DND-41 (cell line): ENCODE results near the gene SYCP2L.

ENCODE experiments used
- ATAC-seq: fragments of 200-7000 bp; cut with Tn5 transposase; 3 replicates; pipeline ENCODE4 v1.9.1; 2021; ENCODE audit warnings: low read depth; ENCODE audit not compliant: insufficient read depth
- DNase-seq: peaks from one replicate; pipeline ENCODE4 v3.0.0-alpha.2; 2020
- H2AFZ ChIP-seq: 2 replicates; pipeline ENCODE4 v1.6.0; 2012; ENCODE audit warnings: low read depth, low read length
- H3K27ac ChIP-seq: 2 replicates; pipeline ENCODE4 v1.5.1; 2012; ENCODE audit warnings: low read length, inconsistent platforms
- H3K27me3 ChIP-seq: fragments of 200-600 bp; sonication (generic); 2 replicates; pipeline ENCODE4 v1.6.0; 2012; ENCODE audit warnings: low read length, mild to moderate bottlenecking, inconsistent platforms; ENCODE audit not compliant: insufficient read depth, poor library complexity
- H3K36me3 ChIP-seq: 2 replicates; pipeline ENCODE4 v1.5.1; 2012; ENCODE audit warnings: low read length, inconsistent platforms; ENCODE audit not compliant: insufficient read depth
- H3K4me1 ChIP-seq: 2 replicates; pipeline ENCODE4 v1.5.1; 2012; ENCODE audit warnings: mild to moderate bottlenecking, low read length; ENCODE audit not compliant: insufficient read depth
- H3K4me2 ChIP-seq: 2 replicates; pipeline ENCODE4 v1.6.0; 2012; ENCODE audit warnings: mild to moderate bottlenecking, moderate library complexity, low read length, inconsistent platforms; ENCODE audit not compliant: insufficient read depth
- H3K4me3 ChIP-seq, 2 experiments: fragments of 200-600 bp in 1 of 2; shearing (Covaris generic) in 1 of 2; 2 replicates each; pipeline ENCODE4 v1.5.1; 2012 to 2016; ENCODE audit warnings: inconsistent platforms in 2 of 2, low read length in 2 of 2, mild to moderate bottlenecking in 2 of 2, low read depth in 1 of 2, moderate library complexity in 1 of 2
- H3K79me2 ChIP-seq: 2 replicates; pipeline ENCODE4 v1.6.0; 2012; ENCODE audit warnings: low read length, inconsistent platforms; ENCODE audit not compliant: insufficient read depth
- H3K9ac ChIP-seq: 2 replicates; pipeline ENCODE4 v1.6.0; 2012; ENCODE audit warnings: low read depth, mild to moderate bottlenecking, inconsistent platforms, low read length, moderate library complexity
- H3K9me3 ChIP-seq: 2 replicates; pipeline ENCODE4 v1.5.1; 2012; ENCODE audit warnings: low read length, moderate library complexity, mild to moderate bottlenecking, inconsistent platforms; ENCODE audit not compliant: insufficient read depth, severe bottlenecking
- H4K20me1 ChIP-seq: 2 replicates; pipeline ENCODE4 v1.6.0; 2012; ENCODE audit warnings: low read length; ENCODE audit not compliant: insufficient read depth
- CTCF ChIP-seq: IDR thresholded peaks from 2 replicates; pipeline ENCODE4 v1.5.1; 2012; ENCODE audit warnings: borderline replicate concordance, low read length, moderate library complexity, mild to moderate bottlenecking; ENCODE audit not compliant: poor library complexity, severe bottlenecking; ENCODE audit errors: extremely low read depth
- EZH2 ChIP-seq: IDR thresholded peaks from 3 replicates; pipeline ENCODE4 v1.6.1; 2012; ENCODE audit warnings: borderline replicate concordance, low read depth, mild to moderate bottlenecking, moderate library complexity, low read length, inconsistent platforms; ENCODE audit not compliant: severe bottlenecking

The SYCP2L gene

GRCh38 chr6:10956776-10957175 is 69.9 kb downstream of the SYCP2L start:
- H2AFZ ChIP-seq: no peak overlapping the region
- H3K27me3 ChIP-seq: no peaks in the 10 kb centered on the region
- H3K79me2 ChIP-seq: no peaks in the 10 kb centered on the region
- no peaks in the 10 kb centered on the region for H3K9me3 ChIP-seq
- H3K36me3 ChIP-seq: no peaks in the 10 kb centered on the region
- no peak overlapping the region for H3K4me2 ChIP-seq
- no peak for TF ChIP-seq EZH2
- TF ChIP-seq CTCF: no peak
- H3K9ac ChIP-seq: no peak overlapping the region
- no peak for DNase-seq
- H3K27ac ChIP-seq: no peak overlapping the region
- no peaks in the 10 kb centered on the region for H3K4me1 ChIP-seq
- H4K20me1 ChIP-seq: no peaks in the 10 kb centered on the region
- no peak for ATAC-seq
- H3K4me3 ChIP-seq: no peak overlapping the region

- DNase-seq: no peak
- Histone ChIP-seq H4K20me1 (no peaks in the 10 kb centered on the region), H2AFZ (no peak overlapping the region), H3K4me1 (no peaks in the 10 kb centered on the region), H3K27me3 (no peaks in the 10 kb centered on the region), H3K4me3 (no peak overlapping the region), H3K79me2 (no peaks in the 10 kb centered on the region), H3K9ac (no peak overlapping the region), H3K4me2 (no peak overlapping the region), H3K36me3 (no peaks in the 10 kb centered on the region), H3K27ac (no peak overlapping the region), H3K9me3 (no peaks in the 10 kb centered on the region)
- TF ChIP-seq CTCF (no peak), EZH2 (no peak)
- no peak for ATAC-seq
Observed at GRCh38 chr6:10957414-10957886, 70.6 kb downstream of the SYCP2L start.

- no peaks in the 10 kb centered on the region for H3K36me3 ChIP-seq
- TF ChIP-seq EZH2 (no peak), CTCF (no peak)
- H4K20me1 ChIP-seq: no peaks in the 10 kb centered on the region
- no peaks in the 10 kb centered on the region for H3K27me3 ChIP-seq
- no peak overlapping the region for H3K27ac ChIP-seq
- H3K9ac ChIP-seq: no peak overlapping the region
- H3K4me2 ChIP-seq: no peak overlapping the region
- no peak overlapping the region for H3K4me3 ChIP-seq
- ATAC-seq (no peak), DNase-seq (no peak)
- H2AFZ ChIP-seq: no peak overlapping the region
- H3K4me1 ChIP-seq: no peaks in the 10 kb centered on the region
- no peaks in the 10 kb centered on the region for H3K9me3 ChIP-seq
- H3K79me2 ChIP-seq: no peaks in the 10 kb centered on the region
Observed at GRCh38 chr6:10960171-10960570, 73.3 kb downstream of the SYCP2L start.

GRCh38 chr6:10961837-10962236 is 75.0 kb downstream of the SYCP2L start:
- Histone ChIP-seq H3K9me3 (no peaks in the 10 kb centered on the region), H3K4me2 (no peak overlapping the region), H3K27ac (no peak overlapping the region), H2AFZ (no peak overlapping the region), H3K9ac (no peak overlapping the region), H3K36me3 (no peaks in the 10 kb centered on the region), H3K4me1 (no peaks in the 10 kb centered on the region), H3K27me3 (no peaks in the 10 kb centered on the region), H3K4me3 (no peak overlapping the region), H3K79me2 (no peaks in the 10 kb centered on the region), H4K20me1 (no peaks in the 10 kb centered on the region)
- no peak for ATAC-seq
- TF ChIP-seq EZH2: no peak
- no peak for TF ChIP-seq CTCF
- no peak for DNase-seq
